Natural killer cell treated with Interleukin-12 subunit alpha and Interleukin-12 subunit beta and Interleukin-15 and Interleukin-18, amount 100 ng/mL, for 72 hours (primary cell): ENCODE measurements around the gene AXIN2. TPM values are rescaled to one million over a fixed set of nuclear protein-coding genes. Genes with fewer than 3 reads are reported as not detected.
"Not testable (repeated sequence)": the region's sequence is repeated elsewhere in the genome, so short reads cannot be mapped to it uniquely, and the experiment has no call there.

Experiments used
- ATAC-seq, 2 donors: fragments of 150-1000 bp; cut with Tn5 transposase in 1 of 2; sonication (Bioruptor Pico), chemical (Tn5 transposase) in 1 of 2; 2 replicates each; pipeline ENCODE4 v1.10.0; 2021
- DNase-seq: peaks from one replicate; pipeline ENCODE4 v3.0.0; 2022; ENCODE audit warnings: low spot score
- H3K27ac Mint-ChIP-seq, 2 donors: 1 replicate in 1 of 2; 2 replicates in 1 of 2; pipeline ENCODE4 v1.8.0; 2022; ENCODE audit warnings: mixed read lengths in 2 of 2, mild to moderate bottlenecking in 1 of 2, moderate library complexity in 1 of 2
- H3K27me3 Mint-ChIP-seq, 2 donors: 1 replicate in 1 of 2; 2 replicates in 1 of 2; pipeline ENCODE4 v1.8.0; 2022; ENCODE audit warnings: mixed read lengths in 2 of 2
- H3K36me3 Mint-ChIP-seq: one replicate; pipeline ENCODE4 v1.8.0; 2022; ENCODE audit warnings: mixed read lengths
- H3K4me1 Mint-ChIP-seq, 2 donors: 1 replicate in 1 of 2; 2 replicates in 1 of 2; pipeline ENCODE4 v1.8.0; 2022; ENCODE audit warnings: low read depth in 2 of 2, mixed read lengths in 2 of 2, mild to moderate bottlenecking in 1 of 2
- H3K4me3 Mint-ChIP-seq: one replicate; pipeline ENCODE4 v1.8.0; 2022; ENCODE audit warnings: mixed read lengths
- H3K9me3 Mint-ChIP-seq: 2 replicates; pipeline ENCODE4 v1.8.0; 2022; ENCODE audit warnings: mixed read lengths
- total RNA-seq, 2 donors: library from RNA; stranded (reverse); gene quantifications; one replicate each; pipeline ENCODE4 v1.2.3, GENCODE V29; 2022

Gene AXIN2
- total RNA-seq, 2 donors from 2014 or later, result 0.55 to 0.95 TPM

- no peak overlapping the region for H3K4me3 Mint-ChIP-seq
- H3K27ac Mint-ChIP-seq, result no peak overlapping the region
- H3K9me3 Mint-ChIP-seq, result no peaks in the 10 kb centered on the region
- peaks cover 27 to 37% of the 10 kb centered on the region in 2 donors for H3K27me3 Mint-ChIP-seq
- no peak for ATAC-seq
- H3K4me1 Mint-ChIP-seq, result peaks cover 9 to 10% of the 10 kb centered on the region in 2 donors
- no peaks in the 10 kb centered on the region for H3K36me3 Mint-ChIP-seq
- DNase-seq, result no peak
Measured at GRCh38 chr17:65519462-65519861, 42.0 kb downstream of the AXIN2 start.

GRCh38 chr17:65518256-65518655, 43.2 kb downstream of the AXIN2 start:
- H3K4me1 Mint-ChIP-seq, result peaks cover 0 to 2% of the 10 kb centered on the region in 2 donors
- H3K27ac Mint-ChIP-seq, result no peak overlapping the region
- DNase-seq, result no peak
- H3K27me3 Mint-ChIP-seq, result peaks cover 26 to 29% of the 10 kb centered on the region in 2 donors
- no peaks in the 10 kb centered on the region for H3K36me3 Mint-ChIP-seq
- H3K4me3 Mint-ChIP-seq, result no peak overlapping the region
- H3K9me3 Mint-ChIP-seq, result no peaks in the 10 kb centered on the region
- no peak for ATAC-seq

GRCh38 chr17:65515959-65516948, 45.2 kb downstream of the AXIN2 start:
- no peak for DNase-seq
- no peak for ATAC-seq
- peaks cover 26 to 29% of the 10 kb centered on the region in 2 donors for H3K27me3 Mint-ChIP-seq
- H3K9me3 Mint-ChIP-seq, result no peaks in the 10 kb centered on the region
- no peaks in the 10 kb centered on the region for H3K36me3 Mint-ChIP-seq
- no peak overlapping the region for H3K4me3 Mint-ChIP-seq
- no peak overlapping the region for H3K27ac Mint-ChIP-seq
- no peaks in the 10 kb centered on the region for H3K4me1 Mint-ChIP-seq

GRCh38 chr17:65515512-65515911, 45.9 kb downstream of the AXIN2 start:
- Mint-ChIP-seq H3K27ac (no peak overlapping the region), H3K36me3 (no peaks in the 10 kb centered on the region), H3K9me3 (no peaks in the 10 kb centered on the region), H3K4me1 (no peaks in the 10 kb centered on the region), H3K4me3 (no peak overlapping the region), H3K27me3 (peaks cover 22 to 29% of the 10 kb centered on the region in 2 donors)
- ATAC-seq, result no peak
- DNase-seq, result no peak

GRCh38 chr17:65514541-65514940, 46.9 kb downstream of the AXIN2 start:
- DNase-seq, result no peak
- no peak for ATAC-seq
- Mint-ChIP-seq H3K27me3 (peaks cover 27 to 28% of the 10 kb centered on the region in 2 donors), H3K27ac (no peak overlapping the region), H3K4me3 (no peak overlapping the region), H3K9me3 (no peaks in the 10 kb centered on the region), H3K36me3 (no peaks in the 10 kb centered on the region), H3K4me1 (no peaks in the 10 kb centered on the region)

GRCh38 chr17:65514082-65514481, 47.4 kb downstream of the AXIN2 start:
- Mint-ChIP-seq H3K36me3 (no peaks in the 10 kb centered on the region), H3K27ac (no peak overlapping the region), H3K4me1 (no peaks in the 10 kb centered on the region), H3K27me3 (peaks cover 24 to 28% of the 10 kb centered on the region in 2 donors), H3K4me3 (no peak overlapping the region), H3K9me3 (no peaks in the 10 kb centered on the region)
- no peak for DNase-seq
- ATAC-seq, result no peak

- Mint-ChIP-seq H3K36me3 (no peaks in the 10 kb centered on the region), H3K4me3 (no peak overlapping the region), H3K9me3 (no peaks in the 10 kb centered on the region), H3K27ac (no peak overlapping the region), H3K4me1 (no peaks in the 10 kb centered on the region), H3K27me3 (peaks cover 18% of the 10 kb centered on the region in 2 donors)
- DNase-seq, result no peak
- ATAC-seq, result no peak
Measured at GRCh38 chr17:65511316-65511715, 50.1 kb downstream of the AXIN2 start.

GRCh38 chr17:65509032-65509431, 52.4 kb downstream of the AXIN2 start:
- Mint-ChIP-seq H3K27me3 (peaks cover 18 to 20% of the 10 kb centered on the region in 2 donors), H3K36me3 (no peaks in the 10 kb centered on the region), H3K9me3 (no peaks in the 10 kb centered on the region), H3K27ac (no peak overlapping the region), H3K4me1 (no peaks in the 10 kb centered on the region), H3K4me3 (no peak overlapping the region)
- ATAC-seq (no peak), DNase-seq (no peak)

- not testable (repeated sequence) for ATAC-seq, H3K9me3 Mint-ChIP-seq, H3K36me3 Mint-ChIP-seq, DNase-seq, H3K4me1 Mint-ChIP-seq, H3K27ac Mint-ChIP-seq, H3K4me3 Mint-ChIP-seq
- peaks cover 12 to 14% of the 10 kb centered on the region in 2 donors for H3K27me3 Mint-ChIP-seq
Measured at GRCh38 chr17:65504673-65505072, 56.8 kb downstream of the AXIN2 start.

- Mint-ChIP-seq H3K27ac (no peak overlapping the region), H3K27me3 (peaks cover 11 to 14% of the 10 kb centered on the region in 2 donors), H3K36me3 (no peaks in the 10 kb centered on the region), H3K9me3 (no peaks in the 10 kb centered on the region), H3K4me1 (no peaks in the 10 kb centered on the region), H3K4me3 (no peak overlapping the region)
- ATAC-seq (peak in 1 of 2 donors; percentile 20), DNase-seq (no peak)
Measured at GRCh38 chr17:65504141-65504540, 57.3 kb downstream of the AXIN2 start.

GRCh38 chr17:65503557-65503956, 57.9 kb downstream of the AXIN2 start:
- Mint-ChIP-seq H3K27ac (no peak overlapping the region), H3K4me1 (no peaks in the 10 kb centered on the region), H3K36me3 (no peaks in the 10 kb centered on the region), H3K9me3 (no peaks in the 10 kb centered on the region), H3K27me3 (peaks cover 11 to 14% of the 10 kb centered on the region in 2 donors), H3K4me3 (no peak overlapping the region)
- ATAC-seq, result no peak
- no peak for DNase-seq

- Mint-ChIP-seq H3K36me3 (no peaks in the 10 kb centered on the region), H3K4me3 (no peak overlapping the region), H3K27ac (no peak overlapping the region), H3K4me1 (peaks cover 0 to 3% of the 10 kb centered on the region in 2 donors), H3K27me3 (peaks cover 21 to 23% of the 10 kb centered on the region in 2 donors), H3K9me3 (no peaks in the 10 kb centered on the region)
- DNase-seq (no peak), ATAC-seq (no peak)
Measured at GRCh38 chr17:65498816-65499215, 62.6 kb downstream of the AXIN2 start.

GRCh38 chr17:65496801-65497200, 64.6 kb downstream of the AXIN2 start:
- H3K27ac Mint-ChIP-seq, result no peak overlapping the region
- ATAC-seq, result no peak
- H3K36me3 Mint-ChIP-seq, result no peaks in the 10 kb centered on the region
- H3K27me3 Mint-ChIP-seq, result peaks cover 23 to 25% of the 10 kb centered on the region in 2 donors
- peaks cover 0 to 3% of the 10 kb centered on the region in 2 donors for H3K4me1 Mint-ChIP-seq
- no peaks in the 10 kb centered on the region for H3K9me3 Mint-ChIP-seq
- H3K4me3 Mint-ChIP-seq, result no peak overlapping the region
- peak; percentile 12 for DNase-seq
